SU-DHL-6 (cell line): ENCODE results near the gene SH3PXD2A.

Experiments used
- H2AFZ ChIP-seq: fragments of 200-600 bp; sonication (generic); 2 replicates; pipeline ENCODE4 v1.6.1; 2014; ENCODE audit warnings: low read depth, mild to moderate bottlenecking, moderate library complexity, mixed read lengths, antibody characterized with exemption, low read length; ENCODE audit not compliant: severe bottlenecking
- H3F3A ChIP-seq: fragments of 200-600 bp; shearing (Covaris generic); 2 replicates; pipeline ENCODE4 v1.6.0; 2016; ENCODE audit warnings: antibody characterized with exemption, mild to moderate bottlenecking; ENCODE audit not compliant: insufficient read depth
- H3K27ac ChIP-seq: fragments of 200-600 bp; sonication (generic); 2 replicates; pipeline ENCODE4 v1.5.1; 2016; ENCODE audit warnings: low read depth, mild to moderate bottlenecking, low read length, moderate library complexity, mixed read lengths
- H3K27me3 ChIP-seq: fragments of 200-600 bp; sonication (generic), shearing (Covaris generic); 2 replicates; pipeline ENCODE4 v1.6.0; 2014; ENCODE audit warnings: mild to moderate bottlenecking, low read length
- H3K36me3 ChIP-seq: fragments of 200-600 bp; sonication (generic); 2 replicates; pipeline ENCODE4 v1.6.1; 2014; ENCODE audit warnings: mild to moderate bottlenecking, low read length, mixed read lengths
- H3K4me2 ChIP-seq: fragments of 300-600, 200-600 bp; shearing (Covaris generic), sonication (generic); 2 replicates; pipeline ENCODE4 v1.6.0; 2014; ENCODE audit warnings: low read length, low read depth, mild to moderate bottlenecking; ENCODE audit not compliant: poor library complexity, severe bottlenecking
- H3K4me3 ChIP-seq: fragments of 200-600 bp; sonication (generic); 2 replicates; pipeline ENCODE4 v1.5.1; 2014; ENCODE audit warnings: antibody characterized with exemption, low read length, mild to moderate bottlenecking, mixed read lengths; ENCODE audit not compliant: insufficient read depth, poor library complexity, severe bottlenecking
- H3K79me2 ChIP-seq: fragments of 200-600 bp; sonication (generic); 2 replicates; pipeline ENCODE4 v1.6.1; 2014; ENCODE audit warnings: mild to moderate bottlenecking, low read length, moderate library complexity; ENCODE audit not compliant: insufficient read depth
- H3K9ac ChIP-seq: fragments of 200-600 bp; sonication (generic); 2 replicates; pipeline ENCODE4 v1.7.0; 2014; ENCODE audit warnings: mild to moderate bottlenecking, low read length
- H3K9me2 ChIP-seq: fragments of 200-600 bp; sonication (generic); replicated peaks from 2 replicates; pipeline ENCODE4 v1.6.1; 2014; ENCODE audit warnings: low read length; ENCODE audit not compliant: insufficient read depth
- H3K9me3 ChIP-seq: fragments of 200-600 bp; sonication (generic); 2 replicates; pipeline ENCODE4 v1.6.1; 2014; ENCODE audit warnings: low read length, mixed read lengths; ENCODE audit not compliant: insufficient read depth
- H4K20me1 ChIP-seq: fragments of 200-600 bp; sonication (generic); 2 replicates; pipeline ENCODE4 v1.6.1; 2014; ENCODE audit warnings: low read depth, mild to moderate bottlenecking, antibody characterized with exemption, low read length, moderate library complexity, mixed read lengths
- EZH2phosphoT487 ChIP-seq: fragments of 200-600 bp; sonication (generic), shearing (Covaris generic); conservative IDR thresholded peaks from 2 replicates; pipeline ENCODE4 v1.6.1; 2018; ENCODE audit warnings: mild to moderate bottlenecking, antibody characterized with exemption, low read length, moderate library complexity, mixed read lengths
- TF ChIP-seq, protein P1 (sequence below): fragments of 200-600 bp; sonication (generic); IDR thresholded peaks from one replicate; pipeline ENCODE4 v1.5.1; 2017; ENCODE audit warnings: antibody characterized with exemption, mild to moderate bottlenecking, low read length, moderate library complexity; ENCODE audit not compliant: insufficient read depth, poor library complexity, severe bottlenecking

SH3PXD2A gene

DNA sequence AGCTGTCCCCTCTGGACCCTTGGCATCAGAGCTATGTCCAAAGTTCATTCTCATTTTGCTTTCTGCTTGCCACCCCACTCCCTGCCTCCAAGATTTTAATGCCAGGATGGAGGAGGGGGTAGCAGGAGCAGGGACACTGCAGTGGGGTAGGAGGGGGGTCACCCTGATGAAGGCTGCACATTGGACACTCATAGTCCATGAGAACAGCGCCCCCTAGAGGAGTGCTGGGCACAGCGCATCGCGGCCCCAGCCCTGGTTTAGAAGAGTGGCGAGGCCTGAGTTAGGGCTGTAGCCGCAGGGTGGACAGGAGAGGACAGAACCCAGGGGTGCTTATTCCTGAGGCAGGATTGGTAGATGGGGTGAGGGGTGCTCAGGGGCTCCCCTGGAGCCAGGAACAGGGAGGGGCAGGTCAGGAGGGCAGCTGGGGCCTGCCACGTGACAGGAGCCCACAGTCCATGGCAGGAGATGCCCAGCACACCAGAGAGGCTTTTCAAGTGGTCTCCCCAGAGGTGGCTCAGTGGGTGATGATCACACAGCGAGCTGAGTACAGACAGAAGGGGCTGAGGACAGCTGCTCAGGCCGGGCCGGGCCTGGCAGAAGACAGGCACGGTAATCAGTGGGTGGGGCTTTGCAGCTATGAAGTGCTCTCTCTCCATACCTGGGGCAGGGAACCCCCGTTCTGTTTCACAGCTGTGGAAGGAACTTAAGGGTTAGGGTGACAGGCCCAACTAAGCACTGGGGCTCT lies 290.4 kb downstream of the SH3PXD2A start:
- Histone ChIP-seq H3K9me3 (no peaks in the 10 kb centered on the region), H4K20me1 (no peaks in the 10 kb centered on the region), H3K4me3 (no peak overlapping the region), H3K4me2 (no peak overlapping the region), H2AFZ (no peak overlapping the region), H3K79me2 (no peaks in the 10 kb centered on the region), H3K36me3 (no peaks in the 10 kb centered on the region), H3K9ac (no peak overlapping the region), H3K9me2 (no peaks in the 10 kb centered on the region), H3K27me3 (no peaks in the 10 kb centered on the region), H3K27ac (no peak overlapping the region), H3F3A (no peaks in the 10 kb centered on the region)
- TF ChIP-seq EZH2phosphoT487 = no peak
- TF ChIP-seq, protein P1, sequence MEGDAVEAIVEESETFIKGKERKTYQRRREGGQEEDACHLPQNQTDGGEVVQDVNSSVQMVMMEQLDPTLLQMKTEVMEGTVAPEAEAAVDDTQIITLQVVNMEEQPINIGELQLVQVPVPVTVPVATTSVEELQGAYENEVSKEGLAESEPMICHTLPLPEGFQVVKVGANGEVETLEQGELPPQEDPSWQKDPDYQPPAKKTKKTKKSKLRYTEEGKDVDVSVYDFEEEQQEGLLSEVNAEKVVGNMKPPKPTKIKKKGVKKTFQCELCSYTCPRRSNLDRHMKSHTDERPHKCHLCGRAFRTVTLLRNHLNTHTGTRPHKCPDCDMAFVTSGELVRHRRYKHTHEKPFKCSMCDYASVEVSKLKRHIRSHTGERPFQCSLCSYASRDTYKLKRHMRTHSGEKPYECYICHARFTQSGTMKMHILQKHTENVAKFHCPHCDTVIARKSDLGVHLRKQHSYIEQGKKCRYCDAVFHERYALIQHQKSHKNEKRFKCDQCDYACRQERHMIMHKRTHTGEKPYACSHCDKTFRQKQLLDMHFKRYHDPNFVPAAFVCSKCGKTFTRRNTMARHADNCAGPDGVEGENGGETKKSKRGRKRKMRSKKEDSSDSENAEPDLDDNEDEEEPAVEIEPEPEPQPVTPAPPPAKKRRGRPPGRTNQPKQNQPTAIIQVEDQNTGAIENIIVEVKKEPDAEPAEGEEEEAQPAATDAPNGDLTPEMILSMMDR = peak; percentile 86

DNA sequence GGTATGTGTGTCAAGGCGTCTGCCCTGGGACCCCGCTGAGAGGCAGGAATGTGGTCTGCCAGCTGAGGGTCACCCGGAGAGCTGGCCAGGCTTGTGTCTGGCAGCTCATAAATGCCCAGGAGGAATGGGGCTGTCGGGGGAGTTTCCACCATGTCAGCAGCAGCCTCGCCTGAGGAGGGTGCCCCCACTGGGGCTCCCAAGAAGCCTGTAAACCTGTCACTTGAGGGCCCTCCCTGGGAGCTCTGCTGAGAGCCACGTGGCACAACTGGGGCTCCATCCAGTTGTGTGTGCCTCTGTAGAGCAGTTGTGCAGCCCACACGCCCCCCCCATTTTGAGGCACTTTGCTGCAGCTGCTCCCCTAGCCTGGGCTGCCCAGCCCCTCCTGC lies 291.3 kb downstream of the SH3PXD2A start:
- no peaks in the 10 kb centered on the region for H3K9me3 ChIP-seq
- H3K27me3 ChIP-seq = no peaks in the 10 kb centered on the region
- no peak overlapping the region for H3K4me3 ChIP-seq
- H3K9ac ChIP-seq = no peak overlapping the region
- TF ChIP-seq EZH2phosphoT487 = no peak
- TF ChIP-seq, protein P1 = no peak
- no peak overlapping the region for H2AFZ ChIP-seq
- no peaks in the 10 kb centered on the region for H3K36me3 ChIP-seq
- no peaks in the 10 kb centered on the region for H3K79me2 ChIP-seq
- H3F3A ChIP-seq = no peaks in the 10 kb centered on the region
- no peaks in the 10 kb centered on the region for H4K20me1 ChIP-seq
- no peak overlapping the region for H3K4me2 ChIP-seq
- no peak overlapping the region for H3K27ac ChIP-seq
- H3K9me2 ChIP-seq = no peaks in the 10 kb centered on the region

DNA sequence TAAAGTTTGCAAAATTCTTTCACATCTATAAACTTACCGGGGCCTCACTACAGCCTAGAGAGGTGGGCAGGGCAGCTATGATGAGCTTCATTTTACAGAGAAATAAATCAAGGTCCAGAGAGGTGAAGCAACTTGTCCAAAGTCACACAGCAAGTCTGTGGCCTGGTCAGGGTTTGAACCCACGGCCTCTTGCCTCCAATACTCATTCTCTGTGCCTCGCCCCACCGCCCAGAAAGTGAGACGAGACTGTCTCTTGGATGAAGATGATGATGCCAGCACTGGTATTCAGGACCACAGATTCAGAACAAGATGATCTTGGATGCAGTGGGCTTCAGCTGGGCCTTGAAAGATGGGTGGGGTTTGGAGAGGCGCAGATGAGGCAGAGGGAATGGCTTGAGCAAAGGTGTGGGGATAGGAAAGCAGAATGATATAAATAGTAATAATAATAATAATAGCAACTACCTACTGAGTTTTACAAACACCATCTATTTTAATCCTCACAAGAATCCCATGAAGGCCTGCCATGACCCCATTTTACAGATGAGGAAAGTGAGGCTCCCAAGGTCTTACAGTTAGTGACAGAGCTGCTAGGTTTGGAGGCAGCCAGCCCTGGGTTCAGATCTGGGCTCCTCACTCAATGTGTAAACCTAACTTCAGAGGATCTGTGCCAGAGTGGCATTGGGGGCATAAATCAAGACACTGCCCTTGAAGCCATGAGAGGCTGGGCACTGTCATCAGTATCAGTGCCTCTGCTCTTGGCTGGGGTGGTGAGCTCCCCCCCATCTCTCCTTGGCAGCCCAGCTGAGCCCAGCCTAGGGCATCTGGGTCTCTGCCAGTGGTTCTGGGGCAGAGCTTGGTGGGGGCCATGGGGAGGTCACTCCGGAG lies 291.9 kb downstream of the SH3PXD2A start:
- no peaks in the 10 kb centered on the region for H3F3A ChIP-seq
- no peaks in the 10 kb centered on the region for H3K36me3 ChIP-seq

More for the DNA sequence above, 291.9 kb downstream of the SH3PXD2A start:
- no peak overlapping the region for H3K9ac ChIP-seq
- no peaks in the 10 kb centered on the region for H3K9me2 ChIP-seq
- no peak overlapping the region for H2AFZ ChIP-seq
- H3K27me3 ChIP-seq = no peaks in the 10 kb centered on the region
- TF ChIP-seq, protein P1 = no peak
- no peak for TF ChIP-seq EZH2phosphoT487
- H3K79me2 ChIP-seq = no peaks in the 10 kb centered on the region
- no peak overlapping the region for H3K4me2 ChIP-seq
- no peaks in the 10 kb centered on the region for H4K20me1 ChIP-seq
- H3K27ac ChIP-seq = no peak overlapping the region
- H3K4me3 ChIP-seq = no peak overlapping the region
- no peaks in the 10 kb centered on the region for H3K9me3 ChIP-seq
